Trophoblast cell (in vitro differentiated cells and primary cell): ENCODE data around the gene RGS7.

ENCODE experiments used
- DNase-seq, 2 donors: peaks; one replicate each; pipeline ENCODE4 v3.0.0-alpha.2; 2016
- H2AFZ ChIP-seq: 2 replicates; pipeline ENCODE4 v1.6.1; 2013; ENCODE audit warnings: low read length, moderate library complexity, mild to moderate bottlenecking; ENCODE audit not compliant: insufficient read depth, poor library complexity
- H2AK5ac ChIP-seq: 2 replicates; pipeline ENCODE4 v1.6.1; 2013; ENCODE audit warnings: mild to moderate bottlenecking, low read length
- H2BK120ac ChIP-seq: 2 replicates; pipeline ENCODE4 v1.6.1; 2013; ENCODE audit warnings: low read length, mild to moderate bottlenecking, moderate library complexity; ENCODE audit not compliant: insufficient read depth, poor library complexity
- H2BK12ac ChIP-seq: 2 replicates; pipeline ENCODE4 v1.6.1; 2013; ENCODE audit warnings: mild to moderate bottlenecking, low read length, moderate library complexity
- H2BK5ac ChIP-seq: 2 replicates; pipeline ENCODE4 v1.6.1; 2013; ENCODE audit warnings: low read length, low read depth, moderate library complexity, mild to moderate bottlenecking; ENCODE audit not compliant: poor library complexity
- H3K14ac ChIP-seq: 2 replicates; pipeline ENCODE4 v1.6.1; 2013; ENCODE audit warnings: mild to moderate bottlenecking, low read length
- H3K18ac ChIP-seq: 2 replicates; pipeline ENCODE4 v1.6.1; 2013; ENCODE audit warnings: mild to moderate bottlenecking, low read length
- H3K23ac ChIP-seq: 2 replicates; pipeline ENCODE4 v1.6.1; 2013; ENCODE audit warnings: low read length
- H3K27ac ChIP-seq: 2 replicates; pipeline ENCODE4 v1.5.1; 2013; ENCODE audit warnings: low read depth, mild to moderate bottlenecking, inconsistent platforms, low read length, moderate library complexity
- H3K27me3 ChIP-seq: 2 replicates; pipeline ENCODE4 v1.6.1; 2013; ENCODE audit warnings: inconsistent platforms, mild to moderate bottlenecking, low read length, moderate library complexity; ENCODE audit not compliant: insufficient read depth
- H3K36me3 ChIP-seq, 2 experiments: 1 replicate in 1 of 2; 2 replicates in 1 of 2; pipeline ENCODE4 v1.6.1; 2013; ENCODE audit warnings: low read length in 2 of 2, mild to moderate bottlenecking in 2 of 2, moderate library complexity in 1 of 2; ENCODE audit not compliant: insufficient read depth in 2 of 2, control insufficient read depth in 1 of 2
- H3K4ac ChIP-seq: 2 replicates; pipeline ENCODE4 v1.6.1; 2013; ENCODE audit warnings: low read depth, mild to moderate bottlenecking, low read length, moderate library complexity
- H3K4me1 ChIP-seq, 2 experiments: 1 replicate in 1 of 2; 2 replicates in 1 of 2; pipeline ENCODE4 v1.6.1; 2013; ENCODE audit warnings: low read length in 2 of 2, mild to moderate bottlenecking in 2 of 2, moderate library complexity in 1 of 2; ENCODE audit not compliant: insufficient read depth in 2 of 2, control insufficient read depth in 1 of 2
- H3K4me2 ChIP-seq: 2 replicates; pipeline ENCODE4 v1.6.1; 2013; ENCODE audit warnings: inconsistent platforms, mild to moderate bottlenecking, low read length, moderate library complexity
- H3K4me3 ChIP-seq: 2 replicates; pipeline ENCODE4 v1.5.1; 2013; ENCODE audit warnings: mild to moderate bottlenecking, low read depth, low read length, inconsistent platforms
- H3K79me1 ChIP-seq: one replicate; pipeline ENCODE4 v1.6.1; 2013; ENCODE audit warnings: low read length
- H3K79me2 ChIP-seq: 2 replicates; pipeline ENCODE4 v1.6.1; 2013; ENCODE audit warnings: low read length, mild to moderate bottlenecking; ENCODE audit not compliant: control insufficient read depth, insufficient read depth, poor library complexity
- H3K9ac ChIP-seq: 2 replicates; pipeline ENCODE4 v1.6.1; 2013; ENCODE audit warnings: mild to moderate bottlenecking, low read length
- H3K9me3 ChIP-seq: 2 replicates; pipeline ENCODE4 v1.6.1; 2013; ENCODE audit warnings: low read depth, mild to moderate bottlenecking, control low read depth, inconsistent platforms, low read length; ENCODE audit not compliant: insufficient read depth
- H4K12ac ChIP-seq: 2 replicates; pipeline ENCODE4 v1.6.1; 2013; ENCODE audit warnings: low read depth, mild to moderate bottlenecking, low read length, moderate library complexity
- H4K8ac ChIP-seq: 2 replicates; pipeline ENCODE4 v1.6.1; 2013; ENCODE audit warnings: low read depth, mild to moderate bottlenecking, low read length, moderate library complexity
- H4K91ac ChIP-seq: one replicate; pipeline ENCODE4 v1.6.1; 2013; ENCODE audit warnings: low read depth, mild to moderate bottlenecking, low read length, moderate library complexity
- WGBS: extraction: QIAGEN DNeasy Blood & Tissue Kit; methylation state at CpG from one replicate; pipeline ENCODE4 v1.1.7; 2013; ENCODE audit warnings: missing lambda C conversion rate; ENCODE audit not compliant: insufficient read length, insufficient coverage; ENCODE audit errors: extremely low coverage; 5-methylcytosine and 5-hydroxymethylcytosine counted together

RGS7 gene

GRCh38 chr1:240831922-240832321, 525.1 kb downstream of the RGS7 start:
- DNase-seq, result no peak
- Histone ChIP-seq H3K79me1 (no peaks in the 10 kb centered on the region), H3K9me3 (no peaks in the 10 kb centered on the region), H3K79me2 (no peaks in the 10 kb centered on the region), H3K14ac (no peak overlapping the region), H2BK120ac (no peak overlapping the region), H4K91ac (no peak overlapping the region), H2BK12ac (no peak overlapping the region), H3K27me3 (no peaks in the 10 kb centered on the region), H4K8ac (no peak overlapping the region), H3K23ac (no peak overlapping the region), H2BK5ac (no peak overlapping the region), H3K9ac (no peak overlapping the region), H2AFZ (no peak overlapping the region), H3K4ac (no peak overlapping the region), H3K4me1 (no peaks in the 10 kb centered on the region), H4K12ac (no peak overlapping the region), H3K27ac (no peak overlapping the region), H3K36me3 (no peaks in the 10 kb centered on the region), H3K18ac (no peak overlapping the region), H3K4me3 (no peak overlapping the region), H2AK5ac (no peak overlapping the region), H3K4me2 (no peak overlapping the region)
- no CpG with 5 or more reads among the region's 3 CpGs for WGBS

- Histone ChIP-seq H3K4ac (no peak overlapping the region), H3K14ac (no peak overlapping the region), H3K23ac (no peak overlapping the region), H2BK12ac (no peak overlapping the region), H3K79me1 (no peaks in the 10 kb centered on the region), H4K91ac (no peak overlapping the region), H4K8ac (no peak overlapping the region), H3K27ac (no peak overlapping the region), H3K9me3 (no peaks in the 10 kb centered on the region), H2BK120ac (no peak overlapping the region), H2AK5ac (no peak overlapping the region), H2AFZ (no peak overlapping the region), H3K36me3 (no peaks in the 10 kb centered on the region), H3K4me3 (no peak overlapping the region), H3K27me3 (no peaks in the 10 kb centered on the region), H4K12ac (no peak overlapping the region), H3K4me1 (no peaks in the 10 kb centered on the region), H3K18ac (no peak overlapping the region), H3K4me2 (no peak overlapping the region), H3K9ac (no peak overlapping the region), H2BK5ac (no peak overlapping the region), H3K79me2 (no peaks in the 10 kb centered on the region)
- WGBS, result no CpG with 5 or more reads among the region's 3 CpGs
- DNase-seq, result peak; percentile 12 to 46
These were observed 525.8 kb downstream of the RGS7 start for GRCh38 chr1:240831191-240831631.

DNA sequence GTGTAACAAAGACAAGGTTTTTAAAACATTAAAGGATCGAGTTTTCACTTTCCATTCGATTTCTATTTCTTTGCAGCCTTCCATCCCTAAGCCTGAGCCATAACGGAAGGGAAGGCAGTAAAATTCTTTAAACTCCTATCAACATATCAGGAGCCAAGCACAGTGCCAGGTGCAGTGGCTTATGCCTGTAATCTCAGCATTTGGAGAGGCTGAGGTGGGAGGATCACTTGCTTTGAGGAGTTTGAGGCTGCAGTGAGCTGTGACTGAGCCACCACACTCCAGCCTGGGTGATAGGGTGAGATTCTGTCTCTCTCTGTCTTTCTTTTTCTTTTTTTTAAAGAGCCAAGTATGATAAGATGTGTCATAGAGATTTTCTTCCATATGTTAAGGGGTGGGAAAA, 527.5 kb downstream of the RGS7 start:
- no peak overlapping the region for H4K91ac ChIP-seq
- no peak overlapping the region for H3K14ac ChIP-seq
- H3K4me1 ChIP-seq, result no peaks in the 10 kb centered on the region
- H2AK5ac ChIP-seq, result no peak overlapping the region
- H3K4me2 ChIP-seq, result no peak overlapping the region
- H3K9ac ChIP-seq, result no peak overlapping the region
- no peak overlapping the region for H4K12ac ChIP-seq
- H3K79me1 ChIP-seq, result no peaks in the 10 kb centered on the region
- no peak overlapping the region for H2AFZ ChIP-seq
- H3K4me3 ChIP-seq, result no peak overlapping the region
- DNase-seq, result no peak
- WGBS, result no CpG with 5 or more reads among the region's 3 CpGs
- H3K23ac ChIP-seq, result no peak overlapping the region
- no peak overlapping the region for H2BK5ac ChIP-seq
- H2BK12ac ChIP-seq, result no peak overlapping the region
- H2BK120ac ChIP-seq, result no peak overlapping the region
- no peak overlapping the region for H3K27ac ChIP-seq
- H3K18ac ChIP-seq, result no peak overlapping the region
- no peaks in the 10 kb centered on the region for H3K36me3 ChIP-seq
- no peak overlapping the region for H3K4ac ChIP-seq
- H3K79me2 ChIP-seq, result no peaks in the 10 kb centered on the region
- H3K27me3 ChIP-seq, result no peaks in the 10 kb centered on the region
- no peak overlapping the region for H4K8ac ChIP-seq
- no peaks in the 10 kb centered on the region for H3K9me3 ChIP-seq

DNA sequence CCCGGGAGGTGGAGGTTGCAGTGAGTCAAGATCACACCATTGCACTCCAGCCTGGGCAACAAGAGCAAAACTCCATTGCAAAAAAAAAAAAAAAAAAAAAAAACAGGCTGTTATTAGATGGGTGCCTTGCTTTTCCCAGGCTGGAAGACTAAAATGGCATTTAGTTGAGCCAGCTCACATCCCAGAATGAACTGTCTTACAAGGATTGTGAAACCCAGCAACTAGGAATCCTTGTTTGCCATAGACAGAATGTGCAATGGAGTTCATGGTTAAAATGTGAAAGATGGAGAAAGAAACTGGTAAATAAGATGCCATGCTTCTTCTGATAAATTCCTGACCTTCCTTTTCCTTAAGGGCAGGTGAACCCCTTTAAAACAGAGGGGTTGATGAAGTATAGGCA, 529.2 kb downstream of the RGS7 start:
- Histone ChIP-seq H3K4ac (no peak overlapping the region), H3K4me1 (no peaks in the 10 kb centered on the region), H4K8ac (no peak overlapping the region), H3K79me2 (no peaks in the 10 kb centered on the region), H4K12ac (no peak overlapping the region), H3K4me2 (no peak overlapping the region), H3K27ac (no peak overlapping the region), H4K91ac (no peak overlapping the region), H3K79me1 (no peaks in the 10 kb centered on the region), H3K9me3 (no peaks in the 10 kb centered on the region), H3K18ac (no peak overlapping the region), H3K14ac (no peak overlapping the region), H2BK120ac (no peak overlapping the region), H3K27me3 (no peaks in the 10 kb centered on the region), H2BK5ac (no peak overlapping the region), H3K23ac (no peak overlapping the region), H2BK12ac (no peak overlapping the region), H2AK5ac (no peak overlapping the region), H3K36me3 (no peaks in the 10 kb centered on the region), H3K4me3 (no peak overlapping the region), H3K9ac (no peak overlapping the region), H2AFZ (no peak overlapping the region)
- no peak for DNase-seq
- WGBS, result no CpG with 5 or more reads among the region's 1 CpG
